ENCODE measurements around the gene FGGY.
A peak's percentile ranks its signal among the peaks of the same experiment; 100 is the strongest.

The FGGY gene

DNA sequence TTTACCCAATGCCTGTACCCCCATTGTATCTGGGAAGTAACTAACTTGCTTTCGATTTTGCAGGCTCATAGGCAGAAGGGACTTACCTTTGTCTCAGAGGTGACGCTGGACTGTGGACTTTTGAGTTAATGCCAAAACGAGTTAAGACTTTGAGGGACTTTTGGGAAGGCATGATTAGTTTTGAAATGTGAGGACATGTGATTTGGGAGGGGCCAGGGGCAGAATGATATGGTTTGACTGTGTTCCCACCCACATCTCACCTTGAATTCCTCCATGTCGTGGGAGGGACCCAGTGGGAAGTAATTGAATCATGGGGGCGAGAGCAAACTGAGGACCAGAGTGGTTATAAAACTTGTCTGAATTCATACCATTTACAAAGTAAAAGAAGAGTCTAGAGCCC lies 440.7 kb downstream of the FGGY start:
- DNase-seq (ENCODE audit: low read depth), result no peak

- no peak for DNase-seq (ENCODE audit: low read depth)
Observed at GRCh38 chr1:59738152-59738551, 441.3 kb downstream of the FGGY start.

- no peak for DNase-seq (ENCODE audit: low read depth)
Observed at GRCh38 chr1:59738591-59739015, 441.7 kb downstream of the FGGY start.

DNA sequence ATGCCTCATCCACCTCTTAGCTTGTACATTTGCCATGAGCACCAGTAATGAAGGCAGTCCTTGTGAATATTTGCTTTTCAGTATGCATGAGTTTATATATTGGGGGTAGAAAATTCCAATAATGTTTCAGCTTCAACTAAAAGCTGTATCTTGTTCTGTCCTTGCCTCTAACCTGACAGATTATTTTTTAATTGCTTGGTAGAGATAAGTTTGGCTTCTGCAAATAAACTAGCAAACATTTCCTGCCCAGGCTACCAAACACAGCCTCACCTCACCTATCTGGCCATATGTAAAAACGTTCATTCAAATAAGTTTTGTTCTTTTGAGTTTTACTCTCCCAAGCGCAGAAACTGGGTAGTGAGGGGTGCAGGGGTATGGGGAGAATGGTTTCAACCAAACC lies 442.2 kb downstream of the FGGY start:
- no peak for DNase-seq (ENCODE audit: low read depth)

- DNase-seq (ENCODE audit: low read depth), result no peak
Observed at GRCh38 chr1:59742526-59742925, 445.6 kb downstream of the FGGY start.

DNA sequence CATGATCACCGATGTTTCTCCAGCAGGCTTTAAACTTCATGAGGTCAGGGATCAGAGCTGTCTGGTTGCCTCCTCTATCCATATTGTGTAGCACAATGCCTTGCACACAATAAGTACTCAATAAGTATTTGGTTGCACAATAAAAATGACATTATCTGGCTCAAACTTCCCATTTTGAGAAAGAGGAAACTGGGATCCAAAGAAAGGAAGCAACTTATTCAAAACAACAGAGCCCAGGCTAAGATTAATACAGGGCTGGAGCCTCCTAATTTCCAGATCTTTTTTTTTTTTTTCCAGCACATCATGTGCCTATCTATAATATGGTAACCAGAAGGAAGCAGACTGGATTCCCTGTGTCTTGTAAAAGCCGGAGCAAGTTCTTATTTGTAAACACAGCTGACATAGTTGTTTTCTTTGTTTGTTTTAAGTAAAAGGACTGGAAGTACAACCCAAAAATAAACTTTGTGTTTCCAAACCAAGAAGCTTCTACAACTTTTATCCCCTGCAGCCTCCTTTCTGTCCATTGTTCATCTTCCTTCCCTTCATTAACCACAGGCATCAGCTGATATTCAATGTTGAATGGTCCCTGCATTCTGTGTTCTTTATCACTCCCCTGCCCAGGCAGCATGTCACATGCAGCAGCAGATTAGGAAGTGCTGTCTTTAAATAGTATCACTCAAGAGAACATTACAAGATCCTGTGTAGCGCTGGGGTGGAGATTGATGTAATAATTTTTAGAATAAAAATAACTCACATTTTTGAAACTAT lies 446.6 kb downstream of the FGGY start:
- DNase-seq (ENCODE audit: low read depth), result no peak

- no peak for DNase-seq (ENCODE audit: low read depth)
Observed at GRCh38 chr1:59747420-59748024, 450.6 kb downstream of the FGGY start.

DNA sequence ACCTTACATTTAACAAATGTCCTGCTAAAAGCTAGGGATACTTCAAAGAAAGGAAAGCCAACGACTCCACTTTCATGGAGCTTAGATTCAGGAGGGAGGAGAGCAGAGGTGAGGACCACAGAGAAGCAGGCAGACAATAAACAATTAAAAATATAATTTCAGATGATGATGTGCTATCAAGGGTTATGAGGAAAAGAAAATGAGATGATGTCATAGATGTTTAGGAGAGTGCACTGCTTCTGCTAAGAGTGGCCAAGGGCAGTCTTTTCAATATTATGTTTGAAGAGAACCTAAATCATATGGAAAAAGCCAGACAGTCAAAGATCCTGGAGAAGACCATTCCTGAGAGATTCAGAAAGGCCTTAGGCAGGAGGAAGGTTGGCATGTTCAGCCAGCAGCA lies 451.2 kb downstream of the FGGY start:
- no peak for DNase-seq (ENCODE audit: low read depth)

DNA sequence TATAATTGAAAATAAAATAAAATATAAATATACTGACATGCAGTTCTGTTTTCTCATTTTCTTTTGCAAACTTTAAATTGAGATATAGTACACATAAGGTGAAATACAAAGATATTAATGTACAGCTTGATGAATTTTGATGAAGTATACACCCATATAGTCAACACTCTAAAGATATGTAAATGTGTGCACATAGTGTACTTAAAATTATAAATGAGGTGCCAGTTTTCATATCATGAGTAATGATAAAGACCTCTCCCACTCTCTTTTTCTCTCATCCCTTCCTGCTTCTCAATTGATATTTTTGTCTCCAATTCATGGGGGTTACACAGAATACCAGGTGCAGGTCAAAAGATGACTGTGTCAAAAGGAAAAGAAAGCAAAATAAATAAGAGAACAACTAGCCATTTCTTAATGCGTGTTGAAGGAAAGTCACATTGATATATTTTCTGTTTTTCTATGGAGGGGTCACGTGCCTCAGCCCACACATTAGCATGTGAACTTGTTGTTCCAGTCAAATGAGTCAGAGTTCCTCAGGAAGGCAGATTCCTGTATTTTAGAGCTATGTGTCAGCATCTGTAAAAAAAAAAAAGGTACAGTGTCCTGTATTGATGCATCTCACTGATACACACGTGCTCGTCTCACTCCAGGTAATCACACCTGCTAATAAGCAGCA lies 453.6 kb downstream of the FGGY start:
- no peak for DNase-seq (ENCODE audit: low read depth)

GRCh38 chr1:59751004-59751395 lies 454.1 kb downstream of the FGGY start:
- no peak for DNase-seq (ENCODE audit: low read depth)

GRCh38 chr1:59751801-59752200 lies 454.9 kb downstream of the FGGY start:
- DNase-seq (ENCODE audit: low read depth), result no peak

DNA sequence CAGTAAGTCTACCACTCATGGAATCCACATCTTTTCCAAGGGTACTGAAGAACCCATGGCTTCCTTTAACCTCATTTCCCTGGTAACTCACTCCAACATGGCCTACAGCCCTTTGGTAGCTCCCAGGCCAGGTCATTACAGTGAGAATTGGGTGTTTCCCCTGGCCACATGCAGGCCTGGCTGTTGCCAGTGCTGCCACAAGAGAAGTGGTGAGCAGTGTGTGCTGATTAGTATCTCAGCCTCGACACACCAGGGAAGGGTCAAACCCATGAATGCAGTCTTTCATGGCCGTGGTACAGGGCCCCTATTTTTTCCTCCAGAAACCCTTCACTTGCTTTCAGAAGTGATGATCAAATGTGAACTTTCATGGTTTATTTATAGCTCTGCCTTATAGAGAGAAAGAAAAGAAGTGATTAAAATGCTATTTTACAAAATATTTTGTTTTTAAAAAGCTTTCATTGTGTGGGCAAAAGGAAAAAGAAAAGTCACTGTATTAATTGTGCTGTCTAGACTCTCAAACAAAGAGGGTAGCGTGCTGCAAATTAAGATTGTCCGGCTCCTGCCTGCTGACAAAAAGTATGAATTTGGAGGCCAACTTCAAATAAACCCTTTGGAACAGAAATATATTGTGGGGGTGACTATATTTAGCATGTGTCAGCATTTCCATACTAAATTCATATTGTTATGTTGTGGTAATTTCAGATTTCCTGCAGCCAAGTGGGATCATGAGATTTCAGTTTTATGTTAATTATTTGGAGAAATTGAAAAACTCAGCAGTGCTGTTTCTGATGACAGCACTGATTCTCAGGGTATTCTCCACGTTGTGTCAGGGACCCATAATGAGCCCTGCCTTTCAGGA lies 455.9 kb downstream of the FGGY start:
- no peak for DNase-seq (ENCODE audit: low read depth)

DNA sequence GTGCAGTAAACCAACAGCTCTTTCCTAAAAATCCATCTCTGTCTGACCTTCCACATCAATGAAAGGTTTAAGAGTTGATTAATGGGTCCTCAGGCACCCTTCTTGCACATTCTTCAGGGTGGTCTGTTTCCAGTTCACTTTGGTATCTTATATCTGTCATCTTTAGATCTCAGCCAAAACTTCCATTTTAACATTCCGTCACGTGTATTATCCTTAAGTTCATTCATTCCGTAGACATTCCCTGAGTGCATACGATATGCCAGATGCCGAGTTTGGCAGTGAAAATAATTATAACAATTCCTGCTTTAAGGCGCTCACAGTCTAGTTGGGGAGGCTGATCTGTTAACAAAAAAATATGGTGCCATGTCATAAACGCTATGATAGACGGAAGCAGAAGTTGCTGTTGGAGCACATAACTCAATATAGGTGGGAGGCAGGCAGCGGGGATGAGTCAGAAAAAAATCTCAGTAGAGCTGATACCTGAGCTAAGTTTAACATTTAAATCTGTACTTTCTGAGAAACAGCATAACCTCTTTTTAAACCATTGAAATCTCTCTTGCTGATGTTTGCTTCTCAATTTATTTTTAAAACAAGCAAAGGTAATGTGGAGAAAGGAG lies 458.3 kb downstream of the FGGY start:
- no peak for DNase-seq (ENCODE audit: low read depth)

- DNase-seq (ENCODE audit: low read depth), result no peak
Observed at GRCh38 chr1:59757197-59757747, 460.4 kb downstream of the FGGY start.

- peak; percentile 32 for DNase-seq (ENCODE audit: low read depth)
Observed at GRCh38 chr1:59759156-59759925, 462.4 kb downstream of the FGGY start.

GRCh38 chr1:59761443-59761842 lies 464.5 kb downstream of the FGGY start:
- DNase-seq (ENCODE audit: low read depth), result no peak

DNA sequence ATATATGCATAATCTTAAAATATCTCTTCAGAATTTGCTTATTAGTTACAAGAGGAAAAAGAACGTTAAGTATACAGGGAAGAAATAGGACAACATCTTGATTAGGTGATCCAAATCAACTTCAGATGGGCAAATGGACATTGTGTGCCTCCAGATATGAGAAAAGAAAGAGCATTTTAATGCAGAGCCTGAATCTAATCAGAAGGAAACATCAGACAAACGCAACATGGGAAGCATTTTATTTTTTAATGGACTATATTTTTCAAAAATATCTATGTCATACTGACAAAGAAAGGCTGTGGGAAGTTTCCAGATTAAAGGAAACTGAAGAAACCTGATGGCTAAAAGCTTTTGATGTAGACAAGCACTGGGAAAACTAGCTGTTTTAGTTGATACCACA lies 466.5 kb downstream of the FGGY start:
- no peak for DNase-seq (ENCODE audit: low read depth)

GRCh38 chr1:59765011-59765730 lies 468.3 kb downstream of the FGGY start:
- no peak for DNase-seq (ENCODE audit: low read depth)

DNA sequence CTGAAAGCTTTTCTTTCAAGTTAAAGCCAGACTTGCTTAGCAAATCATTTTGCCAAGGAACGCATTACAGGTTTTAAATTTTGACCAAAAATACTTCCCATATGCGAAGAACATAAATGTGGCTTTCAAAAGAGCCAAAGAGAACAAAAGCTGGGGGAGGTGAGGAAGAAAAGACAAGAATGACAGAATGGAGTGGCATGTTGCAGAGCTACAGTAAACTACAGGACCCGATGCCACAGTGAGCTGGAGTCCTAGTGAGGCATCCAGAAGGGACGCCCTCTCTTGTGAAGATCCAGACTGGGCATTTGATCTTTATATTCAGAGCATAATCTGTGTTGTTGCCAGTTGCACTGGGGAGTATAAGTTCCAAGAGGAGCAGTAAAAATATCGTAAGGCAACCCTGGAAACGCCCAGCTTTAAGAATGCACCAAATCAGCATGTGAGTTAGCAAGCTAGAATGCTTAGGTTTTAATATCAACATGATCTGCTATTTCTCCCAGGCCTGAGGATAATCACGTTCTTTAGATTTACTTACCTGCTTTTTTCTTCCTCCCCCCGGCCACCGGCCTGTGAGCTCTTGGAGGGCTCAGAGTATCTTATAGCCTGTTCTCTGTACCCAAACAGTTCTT lies 469.4 kb downstream of the FGGY start:
- DNase-seq (ENCODE audit: low read depth), result no peak

DNA sequence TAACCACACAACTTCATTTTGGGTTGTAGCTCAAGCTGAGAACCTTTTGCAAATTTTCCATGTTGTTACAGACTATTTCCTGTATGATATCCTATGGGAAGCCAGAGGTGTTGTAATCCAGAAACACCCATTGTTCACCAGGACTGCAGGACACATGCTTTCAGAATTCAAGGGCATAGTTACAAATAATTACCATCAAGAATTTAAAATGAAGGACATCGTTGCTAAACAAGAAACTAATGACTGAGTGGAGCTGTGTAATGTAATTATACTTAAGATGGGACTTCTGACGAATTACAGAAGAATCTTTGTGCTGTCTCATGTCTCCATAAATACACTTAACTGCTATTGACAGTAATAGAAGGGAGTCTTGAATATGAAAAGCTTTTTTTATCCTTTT lies 470.2 kb downstream of the FGGY start:
- DNase-seq (ENCODE audit: low read depth), result no peak

Data from stimulated activated CD8-positive, alpha-beta memory T cell treated with anti-CD3 and anti-CD28 coated beads, Interleukin-12 subunit alpha, Interleukin-12 subunit beta, amount 100 ng/mL, for 4 hours (primary cell).